ENCODE measurements around the gene ZDHHC16.
"Not testable (repeated sequence)": the region's sequence is repeated elsewhere in the genome, so short reads cannot be mapped to it uniquely, and the experiment has no call there.

The ZDHHC16 gene

DNA sequence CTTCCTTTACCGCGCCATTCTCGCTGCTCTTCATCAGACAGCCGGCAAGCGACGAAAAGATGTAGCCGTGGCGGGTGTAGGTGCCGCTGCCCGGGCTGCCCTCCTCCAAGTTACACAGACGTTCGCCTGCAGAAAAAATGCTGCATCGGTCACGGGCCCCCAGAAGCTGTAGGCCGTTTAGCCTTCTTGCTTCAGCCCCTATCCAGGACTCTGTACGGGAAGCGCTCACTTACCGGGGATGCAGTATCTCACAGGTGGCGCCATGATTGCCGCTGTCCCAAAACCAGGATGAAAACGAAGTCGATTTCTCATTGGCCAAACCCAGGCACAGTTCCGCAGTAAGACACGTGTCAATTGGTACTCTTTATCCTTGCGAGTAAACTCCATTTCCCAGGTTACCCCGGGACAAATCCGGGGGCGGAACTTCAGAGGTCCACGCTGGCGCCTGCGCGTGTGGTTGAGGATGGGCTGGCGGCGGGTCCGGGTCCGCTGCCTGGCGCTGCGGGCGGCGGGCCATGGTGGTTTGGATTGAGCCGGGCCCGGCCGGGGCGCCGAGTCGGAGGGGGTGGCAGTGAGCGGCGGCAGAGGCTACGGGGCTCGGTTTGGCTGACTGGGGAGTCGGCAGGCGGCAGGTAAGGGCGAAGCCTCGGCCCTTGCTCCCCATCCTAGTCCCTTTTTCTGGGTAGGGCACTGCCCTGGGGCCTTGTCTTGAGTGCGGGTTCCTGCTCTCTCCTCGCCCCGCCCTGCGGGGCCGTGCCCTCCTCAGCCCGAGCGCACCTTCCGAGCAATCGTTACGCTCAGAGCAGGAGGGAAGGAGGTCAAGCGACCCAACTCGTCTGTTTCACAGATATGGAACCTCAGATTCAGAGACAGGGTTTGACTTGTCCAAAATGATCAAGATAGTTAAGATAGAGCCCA, at the start of gene ZDHHC16, which contains the start of gene EXOSC1:
ZDHHC16 (plus strand) TSS at position 454 of the 918 bp plus-strand sequence. CDS start 5,501 bp downstream, outside the sequence.
EXOSC1 (minus strand) TSS at position 285 of the 918 bp plus-strand sequence; CDS start at position 264, 21 bp downstream.
- DNase-seq, result peak; percentile 85

DNA sequence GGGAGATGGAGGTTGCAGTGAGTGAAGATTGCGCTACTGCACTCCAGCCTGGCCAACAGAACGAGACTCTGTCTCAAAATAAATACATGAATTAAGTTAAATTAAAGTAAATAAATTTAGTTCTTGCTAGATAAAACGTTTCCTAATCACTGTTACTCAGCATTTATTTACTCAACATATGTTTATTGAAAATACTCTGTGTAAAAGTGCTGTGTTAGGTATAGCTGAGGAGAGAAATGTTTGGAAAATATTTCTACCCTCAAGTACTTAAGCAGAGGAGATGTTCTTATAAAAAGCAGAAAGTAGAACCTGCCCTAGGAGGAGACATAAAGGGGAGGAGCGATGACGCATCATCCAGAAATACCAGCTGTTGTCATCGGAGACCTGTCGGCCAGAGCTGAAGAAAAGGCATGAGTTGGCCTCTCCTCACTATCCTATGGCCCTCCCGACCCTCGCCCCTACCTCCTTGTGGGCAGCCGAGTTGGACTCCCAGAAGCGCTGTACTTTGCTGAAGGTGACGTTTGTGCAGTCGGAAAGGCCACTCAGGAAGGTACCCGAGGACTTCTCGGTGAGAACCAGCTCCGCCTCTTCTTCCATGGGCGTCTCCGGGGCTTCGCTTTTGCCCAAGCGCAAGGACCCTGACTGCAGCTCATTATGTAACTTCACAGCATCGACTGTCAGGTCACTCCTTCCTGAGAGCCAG, 46.0 kb upstream of the ZDHHC16 start:
- peak; percentile 39 for DNase-seq

DNA sequence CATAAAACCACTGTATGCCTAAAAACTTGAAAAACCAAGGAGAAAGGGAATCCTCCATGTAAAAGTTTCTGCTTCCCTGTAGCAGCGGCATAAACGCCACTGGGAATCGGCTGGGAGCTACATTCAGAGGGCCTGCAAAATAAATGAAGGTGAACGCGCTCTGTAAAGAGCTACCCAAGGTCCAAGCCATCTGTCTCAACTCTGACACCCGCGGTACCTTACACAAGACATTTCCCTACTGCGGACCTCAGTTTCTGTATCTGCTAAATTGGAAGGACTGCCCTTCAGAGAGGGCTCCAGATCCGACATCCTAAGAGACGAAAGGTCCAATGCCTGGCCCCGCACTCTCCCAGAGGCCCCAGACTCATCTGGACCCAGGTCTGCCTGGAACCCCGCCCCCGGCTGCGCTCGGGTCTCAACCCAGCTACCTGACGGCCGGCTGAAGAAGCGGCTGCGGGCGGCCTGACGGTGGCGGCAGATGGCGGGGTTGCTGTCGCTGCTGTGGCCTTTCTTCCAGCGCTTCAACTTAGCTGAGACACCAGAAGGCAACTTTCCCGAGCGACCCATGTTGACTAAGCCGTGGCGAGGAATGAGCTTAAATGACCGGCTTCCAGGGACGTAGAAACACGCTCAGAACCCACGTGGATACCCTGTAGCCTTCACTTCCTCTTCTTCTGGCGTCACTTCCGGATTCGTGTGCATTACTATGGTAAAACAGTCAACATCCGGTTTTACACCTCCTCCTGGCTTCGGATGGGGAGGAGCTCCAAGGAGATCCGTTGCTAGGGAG, 45.1 kb upstream of the ZDHHC16 start, which contains the start of gene RRP12:
RRP12 (minus strand) TSS at position 676 of the 790 bp plus-strand sequence; CDS start at position 567, 109 bp downstream.
- peak; percentile 70 for DNase-seq

DNA sequence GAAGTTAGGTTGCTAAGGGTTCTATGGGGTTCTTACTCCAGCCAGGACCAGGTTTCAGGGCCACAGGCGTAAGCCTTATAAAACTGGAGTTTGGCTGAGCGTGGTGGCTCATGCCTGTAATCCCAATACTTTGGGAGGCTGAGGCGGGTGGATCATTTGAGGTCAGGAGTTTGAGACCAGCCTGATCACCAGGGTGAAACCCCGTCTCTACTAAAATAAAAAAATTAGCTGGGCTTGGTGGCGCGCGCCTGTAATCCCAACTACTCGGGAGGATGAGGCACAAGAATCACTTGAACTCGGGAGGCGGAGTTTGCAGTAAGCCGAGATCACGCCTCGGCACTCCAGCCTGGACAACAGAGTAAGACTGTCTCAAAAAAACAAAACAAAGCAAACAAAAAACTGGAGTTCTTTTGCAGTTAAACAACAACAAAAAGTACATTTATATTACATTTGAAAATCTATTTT, 44.5 kb upstream of the ZDHHC16 start:
- no peak for DNase-seq

DNA sequence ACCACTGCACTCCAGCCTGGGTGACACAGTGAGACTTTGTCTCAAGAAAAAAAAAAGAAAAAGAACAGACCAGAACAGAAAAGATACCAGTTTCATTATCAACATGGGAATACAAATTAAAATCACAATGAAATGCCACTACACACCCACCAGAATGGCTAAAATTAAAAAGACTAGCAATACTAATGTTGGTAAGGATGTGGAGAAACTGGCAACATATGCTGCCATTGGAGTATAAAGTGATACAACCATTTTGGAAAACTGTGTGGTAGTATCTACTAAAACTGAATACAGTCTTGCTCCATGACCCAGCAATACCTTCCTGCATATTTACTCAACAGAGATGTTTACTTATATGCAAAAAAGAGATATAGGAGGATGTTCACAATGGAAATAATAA, 41.9 kb upstream of the ZDHHC16 start:
- DNase-seq, result no peak

DNA sequence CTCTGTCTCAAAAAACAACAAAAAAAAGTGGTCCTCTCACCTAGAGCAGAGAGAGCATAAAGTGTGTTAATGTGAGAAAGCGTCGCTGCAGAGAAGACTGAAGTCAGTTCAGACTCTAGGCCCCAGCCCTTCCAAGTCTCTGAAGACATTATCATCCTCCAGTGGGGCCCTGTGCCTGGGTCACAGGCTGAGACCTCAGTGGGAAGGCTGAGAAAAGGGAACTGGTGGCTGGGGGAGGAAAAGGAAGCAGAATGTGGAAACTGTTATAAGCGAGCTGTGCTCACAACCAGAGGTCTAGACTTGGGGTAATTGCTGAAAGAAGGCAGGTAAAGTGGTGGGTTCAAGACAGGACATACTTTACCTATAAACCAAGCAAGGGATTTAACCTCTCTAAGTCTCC, 39.9 kb upstream of the ZDHHC16 start:
- no peak for DNase-seq

DNA sequence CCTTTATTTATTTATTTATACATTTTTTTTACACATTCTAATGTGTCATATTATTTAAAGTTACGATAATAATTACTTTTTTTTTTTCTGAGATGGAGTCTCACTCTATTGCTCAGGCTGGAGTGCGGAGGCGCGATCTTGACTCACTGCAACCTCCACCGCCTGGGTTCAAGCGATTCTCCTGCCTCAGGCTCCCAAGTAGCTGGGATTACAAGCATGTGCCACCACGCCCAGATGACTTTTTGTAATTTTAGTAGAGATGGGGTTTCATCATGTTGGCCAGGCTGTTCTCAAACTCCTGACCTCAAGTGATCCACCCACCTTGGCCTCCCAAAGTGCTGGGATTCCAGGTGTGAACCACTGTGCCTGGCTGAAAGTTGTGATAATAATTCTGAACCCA, 39.5 kb upstream of the ZDHHC16 start:
- DNase-seq, result not testable (repeated sequence)

DNA sequence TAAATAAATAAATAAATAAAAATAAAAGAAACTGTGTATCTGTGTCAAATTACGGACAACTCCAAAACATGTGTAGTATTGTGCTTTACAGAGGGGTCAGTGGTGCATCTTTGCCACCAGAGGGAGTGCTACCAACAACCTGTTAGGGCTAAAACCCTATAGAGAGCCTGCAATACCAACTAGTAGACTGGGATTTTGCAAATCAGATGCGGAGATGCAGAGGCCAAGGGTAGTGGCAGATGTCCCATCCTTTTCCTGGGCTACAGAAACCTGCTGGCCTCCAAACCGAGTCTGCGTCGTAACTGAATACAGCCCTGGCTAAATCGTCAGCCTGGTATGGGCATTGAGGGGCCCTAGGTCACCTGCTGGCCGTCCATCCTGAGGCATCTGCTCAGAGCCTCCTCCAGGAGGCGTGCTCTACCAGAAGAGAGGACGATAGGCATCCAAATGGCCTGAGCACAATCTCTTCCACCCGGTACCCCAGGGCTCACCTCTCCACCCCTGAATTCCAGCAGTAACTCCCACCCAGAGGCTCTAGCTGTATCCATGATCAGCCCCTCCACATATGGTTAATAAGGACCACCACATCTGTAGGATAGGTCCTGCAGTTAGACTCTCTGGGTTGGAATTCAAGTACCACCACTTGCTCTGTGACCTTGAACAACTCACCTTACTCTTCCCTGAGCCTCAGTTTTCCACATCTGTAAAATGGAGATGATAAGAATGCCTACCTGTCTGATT, 38.6 kb upstream of the ZDHHC16 start:
- peak; percentile 69 for DNase-seq

DNA sequence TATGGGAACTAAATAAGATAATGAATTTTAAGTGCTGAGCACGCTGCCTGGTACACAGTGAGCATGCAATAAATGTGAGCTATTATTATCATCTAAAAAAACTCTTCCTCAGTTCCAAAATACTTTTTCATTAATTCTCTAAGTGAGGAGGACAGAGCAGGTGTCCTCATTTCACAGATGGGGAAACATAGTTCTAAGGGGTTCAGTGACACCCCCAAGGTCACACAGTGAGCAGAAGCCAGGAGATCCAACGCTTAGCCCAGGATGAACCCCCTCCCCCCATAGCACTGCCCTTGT, 38.1 kb upstream of the ZDHHC16 start:
- DNase-seq, result no peak

DNA sequence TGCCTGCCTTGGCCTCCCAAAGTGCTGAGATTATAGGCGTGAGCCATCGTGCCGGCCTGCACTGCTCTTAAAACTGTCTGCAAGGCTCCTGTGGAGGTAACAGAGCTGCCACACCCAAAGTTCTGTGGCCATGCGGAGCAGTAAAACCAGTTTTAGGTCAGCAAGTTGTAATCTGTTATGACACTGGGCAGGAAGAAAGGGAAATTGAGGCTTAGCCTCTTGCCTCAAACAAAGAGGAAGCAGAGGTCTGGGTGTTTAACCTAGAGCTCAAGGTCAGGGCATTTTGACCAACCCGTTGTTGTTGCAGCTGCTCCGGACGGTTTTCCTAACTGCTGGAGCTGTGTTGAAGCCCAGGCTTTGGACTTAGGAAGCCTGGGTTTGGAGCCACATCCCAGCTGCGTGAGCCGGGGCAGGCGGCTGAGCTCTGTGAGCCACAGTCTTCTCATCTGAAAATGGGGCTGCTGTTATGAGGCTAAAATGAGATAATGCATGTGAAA, 37.4 kb upstream of the ZDHHC16 start:
- DNase-seq, result no peak

DNA sequence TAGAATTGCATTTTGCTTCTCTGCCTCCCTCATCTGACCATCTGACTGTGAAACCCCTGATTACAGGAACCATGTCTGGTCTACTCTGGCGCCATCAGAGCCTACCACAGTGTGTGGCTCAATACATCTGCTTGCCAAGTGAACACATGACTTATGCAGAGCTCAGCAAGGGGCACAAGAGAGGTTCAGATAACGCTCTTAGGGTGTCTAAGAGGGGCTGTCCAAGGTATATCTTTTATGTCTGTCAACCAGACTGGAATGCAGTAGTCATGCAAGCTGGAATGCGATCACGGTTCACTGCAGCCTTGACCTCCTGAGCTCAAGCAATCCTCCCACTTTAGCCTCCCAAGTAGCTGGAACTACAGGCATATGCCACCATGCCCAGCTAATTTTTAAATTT, 34.6 kb upstream of the ZDHHC16 start:
- DNase-seq, result no peak

DNA sequence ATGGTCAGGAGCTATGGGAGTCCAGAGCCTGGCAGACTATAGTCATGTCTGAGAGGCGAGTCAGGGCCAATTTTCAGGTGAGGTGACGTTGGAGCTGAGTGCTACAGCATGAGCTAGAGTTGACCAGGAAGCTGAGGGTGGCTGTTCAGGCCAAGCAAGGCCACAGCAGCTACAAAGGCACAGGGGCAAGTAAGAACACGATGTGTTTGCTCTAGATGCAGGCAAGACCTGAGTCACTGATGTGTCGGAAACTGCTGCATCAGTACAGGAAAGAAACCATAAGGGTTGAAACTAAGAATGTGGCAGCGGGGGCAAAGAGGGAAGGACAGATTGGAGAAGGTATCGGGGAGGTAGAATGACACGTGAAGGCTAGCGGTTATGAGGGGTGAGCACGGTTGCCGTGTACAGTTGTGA, 33.1 kb upstream of the ZDHHC16 start:
- no peak for DNase-seq

DNA sequence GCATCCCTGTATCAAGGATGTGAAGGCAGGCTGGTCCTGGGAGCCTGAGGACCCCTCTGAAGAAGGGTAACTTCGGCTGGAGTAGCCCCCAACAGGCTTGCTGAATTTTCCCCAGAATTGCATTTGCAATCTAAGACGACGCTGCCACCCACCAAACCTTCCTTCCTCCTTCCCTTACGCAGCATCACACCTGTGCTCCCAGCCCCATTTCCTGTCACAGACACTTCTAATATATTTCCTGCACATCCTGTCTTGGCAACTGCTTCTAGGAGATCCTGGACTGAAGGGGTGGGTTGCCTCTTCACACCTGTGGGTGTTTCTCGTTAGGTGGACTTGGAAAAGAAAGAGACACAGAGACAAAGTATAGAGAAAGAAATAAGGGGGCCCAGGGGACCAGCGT, 29.4 kb upstream of the ZDHHC16 start:
- DNase-seq, result no peak

DNA sequence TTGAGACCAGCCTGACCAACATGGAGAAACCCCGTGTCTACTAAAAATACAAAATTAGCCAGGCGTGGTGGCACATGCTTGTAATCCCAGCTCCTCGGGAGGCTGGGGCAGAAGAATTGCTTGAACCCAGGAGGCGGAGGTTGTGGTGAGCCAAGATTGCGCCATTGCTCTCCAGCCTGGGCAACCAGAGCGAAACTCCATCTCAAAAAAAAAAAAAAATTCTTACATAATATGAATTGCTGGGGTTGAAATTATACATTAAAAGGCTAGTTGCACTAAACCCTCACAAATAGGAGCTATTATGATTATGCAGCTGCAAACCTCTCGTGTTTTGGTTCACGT, 22.2 kb upstream of the ZDHHC16 start:
- not testable (repeated sequence) for DNase-seq

DNA sequence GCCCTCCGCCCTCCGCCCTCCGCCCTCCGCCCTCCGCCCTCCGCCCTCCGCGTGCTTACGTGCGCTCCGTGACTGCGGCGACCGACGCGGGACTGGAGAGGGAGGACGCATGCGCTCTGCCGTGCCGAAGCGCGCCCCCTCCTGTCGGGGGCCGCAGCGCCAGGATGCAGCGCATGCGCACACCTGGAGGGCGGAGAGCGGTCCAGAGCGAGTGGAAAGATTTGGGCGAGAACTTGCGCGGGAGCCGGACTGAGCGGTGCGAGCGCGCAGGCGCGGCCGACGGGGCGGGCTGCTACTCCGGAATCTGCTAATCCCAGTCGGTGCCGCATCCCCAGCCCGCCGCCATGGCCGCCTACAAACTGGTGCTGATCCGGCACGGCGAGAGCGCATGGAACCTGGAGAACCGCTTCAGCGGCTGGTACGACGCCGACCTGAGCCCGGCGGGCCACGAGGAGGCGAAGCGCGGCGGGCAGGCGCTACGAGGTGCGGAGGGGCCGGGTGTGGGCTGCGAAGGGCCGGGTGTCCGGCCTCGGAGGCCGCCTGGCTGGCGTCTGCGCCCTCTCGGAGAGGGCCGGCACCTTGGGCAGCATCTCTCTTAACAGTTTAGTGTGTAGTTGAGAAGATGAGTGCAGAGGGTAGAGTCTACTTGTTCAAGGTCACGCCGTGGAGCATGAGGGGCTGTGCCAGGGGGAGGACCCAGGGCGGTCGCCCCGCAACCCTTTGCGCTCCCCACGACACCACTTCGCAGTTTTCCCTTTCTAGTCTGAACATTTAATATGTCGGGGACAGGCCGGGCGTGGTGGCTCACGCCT, 19.8 kb upstream of the ZDHHC16 start, which contains the start of gene PGAM1:
PGAM1 (plus strand) TSS at position 228 of the 812 bp plus-strand sequence; CDS start at position 345, 117 bp downstream.
- DNase-seq, result peak; percentile 97

DNA sequence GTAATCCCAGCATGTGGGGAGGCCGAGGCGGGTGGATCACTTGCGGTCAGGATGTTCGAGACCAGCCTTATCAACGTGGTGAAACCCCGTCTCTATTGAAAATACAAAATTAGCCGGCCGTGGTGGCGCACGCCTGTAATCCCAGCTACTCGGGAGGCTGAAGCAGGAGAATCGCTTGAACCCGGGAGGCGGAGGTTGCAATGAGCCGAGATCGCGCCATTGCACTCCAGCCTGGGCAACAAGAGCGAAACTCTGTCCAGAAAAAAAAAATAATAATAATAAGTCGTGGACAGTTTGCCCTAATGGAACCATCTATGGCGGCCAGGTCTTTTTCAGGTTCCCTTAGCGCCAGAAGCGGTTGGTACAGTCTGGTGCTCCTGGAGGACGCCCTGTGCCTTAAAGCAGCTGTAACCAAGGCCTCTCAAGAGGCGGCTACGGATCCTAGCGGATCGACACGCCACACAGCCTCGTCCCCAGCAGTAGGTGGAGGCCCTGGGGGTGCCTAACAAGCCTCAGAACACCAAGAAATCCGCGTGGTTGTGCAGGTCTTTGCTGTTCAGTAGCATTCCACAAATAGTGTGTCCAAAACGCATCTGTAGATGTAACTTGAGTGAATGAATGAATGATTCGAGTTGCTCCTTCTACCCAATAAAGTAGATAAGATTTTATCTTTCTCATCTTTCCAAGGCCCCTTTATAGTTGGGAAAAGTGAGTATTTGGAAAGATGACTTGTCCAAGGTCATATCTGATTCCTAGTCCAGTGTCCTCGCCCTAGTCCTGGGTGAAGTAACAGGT, 19.0 kb upstream of the ZDHHC16 start:
- DNase-seq, result no peak

DNA sequence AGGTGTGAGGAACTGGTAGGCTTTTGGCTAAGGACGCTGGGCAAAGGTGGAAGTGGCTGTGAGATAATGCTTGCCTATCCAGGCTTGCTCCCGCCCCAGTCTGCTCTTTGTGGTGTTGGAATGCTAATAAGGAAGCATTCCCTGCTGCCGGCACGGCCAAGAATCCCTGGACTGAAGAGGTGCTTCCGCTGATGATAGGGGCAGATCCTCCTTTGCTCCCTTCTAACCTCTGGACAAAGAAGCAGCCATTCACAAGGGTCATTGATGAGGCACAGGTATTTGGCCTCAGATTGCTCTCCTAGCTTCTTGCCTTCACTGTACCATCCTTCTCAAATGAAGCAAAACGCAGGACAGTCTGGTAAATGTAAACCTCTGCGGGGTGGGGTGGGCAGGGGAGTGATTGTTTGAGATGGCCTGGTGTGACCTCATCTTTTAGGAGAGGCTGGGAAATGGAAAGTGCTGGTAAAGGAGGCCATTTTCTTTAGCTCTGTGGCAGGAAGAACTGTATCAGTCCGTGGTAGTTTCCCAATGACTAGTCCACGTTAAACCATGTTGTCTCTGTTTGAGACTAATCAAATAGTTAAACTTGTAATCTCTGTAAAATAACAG, 18.3 kb upstream of the ZDHHC16 start:
- no peak for DNase-seq

DNA sequence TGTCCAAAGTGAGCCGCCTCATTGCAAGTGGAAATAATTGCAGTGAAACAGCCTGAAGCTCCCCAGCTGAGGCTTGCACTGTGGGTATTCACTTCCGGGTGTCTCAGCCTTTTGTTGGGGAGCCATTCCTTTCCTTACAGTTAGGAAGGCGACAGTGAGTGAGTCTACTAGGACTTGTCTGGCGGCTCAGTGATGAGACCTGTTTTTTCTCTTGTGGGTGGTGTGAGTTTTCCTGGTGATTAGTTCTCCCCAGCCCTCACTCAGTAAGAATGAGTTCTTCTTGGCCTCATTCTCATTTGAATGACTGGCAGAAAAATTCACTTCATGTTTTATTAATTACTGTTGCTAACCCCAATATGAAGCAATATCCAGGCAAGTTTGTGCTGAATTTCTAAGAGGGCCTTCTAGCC, 17.4 kb upstream of the ZDHHC16 start:
- DNase-seq, result peak; percentile 45

DNA sequence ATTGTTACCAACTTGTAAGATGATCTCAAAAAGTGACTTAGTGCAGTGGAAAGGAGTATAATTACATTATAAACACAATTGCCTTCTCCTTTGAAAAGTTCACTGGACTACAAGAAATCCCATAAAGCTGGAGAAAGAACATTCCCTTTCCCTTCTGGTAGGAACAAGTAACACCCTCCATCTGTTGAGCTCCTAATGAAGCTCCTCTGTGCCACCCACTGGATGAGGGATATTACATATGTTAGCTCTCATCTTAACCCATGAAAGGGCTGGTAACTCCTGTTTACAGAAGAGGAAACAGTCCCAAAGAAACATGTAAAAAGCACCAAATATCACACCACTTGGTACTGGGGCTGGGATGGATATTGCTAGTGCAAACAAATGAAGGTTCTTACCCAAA, 11.9 kb upstream of the ZDHHC16 start:
- DNase-seq, result no peak

DNA sequence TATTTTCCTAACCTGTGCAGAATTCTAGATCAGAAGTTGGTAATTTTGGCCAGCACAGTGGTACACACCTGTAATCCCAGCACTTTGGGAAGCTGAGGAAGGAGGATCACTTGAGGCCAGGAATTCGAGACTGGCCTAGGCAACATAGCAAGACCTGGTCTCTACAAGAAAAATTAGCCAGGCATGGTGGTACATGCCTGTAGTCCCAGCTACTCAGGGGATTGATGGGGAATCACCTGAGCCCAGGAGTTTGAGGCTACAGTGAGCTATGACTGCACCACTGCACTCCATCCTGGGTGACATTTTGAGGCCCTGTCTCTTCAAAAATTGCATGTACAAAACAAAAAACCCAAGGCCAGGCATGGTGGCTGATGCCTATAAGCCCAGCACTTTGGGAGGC, 11.4 kb upstream of the ZDHHC16 start:
- no peak for DNase-seq
